Spinal cord (tissue), 10 donors: ENCODE data around the gene ADARB2. TPM values are rescaled to one million over a fixed set of nuclear protein-coding genes. Genes with fewer than 3 reads are reported as not detected.
"Not testable (repeated sequence)": the region's sequence is repeated elsewhere in the genome, so short reads cannot be mapped to it uniquely, and the experiment has no call there.

Experiments
- DNase-seq, 6 donors: peaks; one replicate each; pipeline versions ENCODE4 v3.0.0 to v3.0.0-alpha.2; 2013 to 2015; ENCODE audit warnings: low spot score in 6 of 6, low read depth in 4 of 6
- H3K27ac ChIP-seq: one replicate; pipeline ENCODE4 v1.5.1; 2013; ENCODE audit warnings: low read depth, low read length, control low read depth
- H3K27me3 ChIP-seq: one replicate; pipeline ENCODE4 v1.6.1; 2013; ENCODE audit warnings: low read length; ENCODE audit not compliant: control insufficient read depth, insufficient read depth
- H3K36me3 ChIP-seq: one replicate; pipeline ENCODE4 v1.6.1; 2013; ENCODE audit warnings: low read length; ENCODE audit not compliant: control insufficient read depth, insufficient read depth
- H3K4me1 ChIP-seq: one replicate; pipeline ENCODE4 v1.6.1; 2013; ENCODE audit warnings: low read length; ENCODE audit not compliant: control insufficient read depth, insufficient read depth
- H3K4me3 ChIP-seq: one replicate; pipeline ENCODE4 v1.5.1; 2013; ENCODE audit warnings: low read depth, low read length, control low read depth
- H3K9me3 ChIP-seq: one replicate; pipeline ENCODE4 v1.6.1; 2013; ENCODE audit warnings: low read length; ENCODE audit not compliant: control insufficient read depth, insufficient read depth
- WGBS: methylation state at CpG from one replicate; pipeline ENCODE4 v1.1.5; 2013; ENCODE audit warnings: missing lambda C conversion rate; ENCODE audit not compliant: insufficient coverage; 5-methylcytosine and 5-hydroxymethylcytosine counted together
- polyA plus RNA-seq, 2 donors: library from polyadenylated mRNA; unstranded; fragments of 120-200 nt; gene quantifications; one replicate each; pipeline ENCODE4 v1.2.1, GENCODE V29; 2013; ENCODE audit not compliant: insufficient read length in 2 of 2
- total RNA-seq, 2 donors: library from RNA; depleted of rRNA in 1 of 2; stranded (reverse); fragments of 120-200 nt in 1 of 2; fragments of >200 nt in 1 of 2; gene quantifications; one replicate each; pipeline versions ENCODE4 v1.2.3 to v1.2.4, GENCODE V29; 2013 to 2014
- donor health status: healthy.

ADARB2 gene
- total and polyA plus RNA-seq, 4 donors, result 4.1 to 11.2 (median 8.3) TPM

- no peaks in the 10 kb centered on the region for H3K27me3 ChIP-seq
- no peak overlapping the region for H3K27ac ChIP-seq
- no peak for DNase-seq
- H3K36me3 ChIP-seq, result no peaks in the 10 kb centered on the region
- 89% methylated on average over 22 of the region's 25 CpGs for WGBS
- no peaks in the 10 kb centered on the region for H3K9me3 ChIP-seq
- no peak overlapping the region for H3K4me3 ChIP-seq
- no peaks in the 10 kb centered on the region for H3K4me1 ChIP-seq
These were observed 576.6 kb downstream of the ADARB2 start for GRCh38 chr10:1160561-1161314.

- Histone ChIP-seq H3K27me3 (no peaks in the 10 kb centered on the region), H3K27ac (no peak overlapping the region), H3K4me3 (no peak overlapping the region), H3K4me1 (no peaks in the 10 kb centered on the region), H3K36me3 (no peaks in the 10 kb centered on the region), H3K9me3 (no peaks in the 10 kb centered on the region)
- 88% methylated on average over 59 of the region's 59 CpGs for WGBS
- DNase-seq, result no peak
These were observed 577.9 kb downstream of the ADARB2 start for GRCh38 chr10:1159131-1160061.

GRCh38 chr10:1158536-1158935 lies 578.8 kb downstream of the ADARB2 start:
- not testable (repeated sequence) for H3K4me1 ChIP-seq, H3K9me3 ChIP-seq, H3K36me3 ChIP-seq, H3K27me3 ChIP-seq, DNase-seq, H3K27ac ChIP-seq, H3K4me3 ChIP-seq
- 98% methylated on average over 5 of the region's 10 CpGs for WGBS

- Histone ChIP-seq H3K9me3 (no peaks in the 10 kb centered on the region), H3K4me3 (no peak overlapping the region), H3K27ac (no peak overlapping the region), H3K4me1 (no peaks in the 10 kb centered on the region), H3K27me3 (no peaks in the 10 kb centered on the region), H3K36me3 (no peaks in the 10 kb centered on the region)
- no peak for DNase-seq
- 96% methylated on average over 12 of the region's 12 CpGs for WGBS
These were observed 579.3 kb downstream of the ADARB2 start for GRCh38 chr10:1158066-1158465.

GRCh38 chr10:1157615-1157933 lies 579.8 kb downstream of the ADARB2 start:
- H3K4me3 ChIP-seq, result no peak overlapping the region
- H3K27ac ChIP-seq, result no peak overlapping the region
- no peaks in the 10 kb centered on the region for H3K27me3 ChIP-seq
- whole genome bisulfite sequencing, result 88% methylated on average over 3 of the region's 4 CpGs
- no peaks in the 10 kb centered on the region for H3K9me3 ChIP-seq
- H3K4me1 ChIP-seq, result no peaks in the 10 kb centered on the region
- no peaks in the 10 kb centered on the region for H3K36me3 ChIP-seq
- no peak for DNase-seq

GRCh38 chr10:1156921-1157614 lies 580.3 kb downstream of the ADARB2 start:
- Histone ChIP-seq H3K27ac (no peak overlapping the region), H3K4me3 (no peak overlapping the region), H3K36me3 (no peaks in the 10 kb centered on the region), H3K4me1 (no peaks in the 10 kb centered on the region), H3K27me3 (no peaks in the 10 kb centered on the region), H3K9me3 (no peaks in the 10 kb centered on the region)
- 92% methylated on average over 10 of the region's 17 CpGs for WGBS
- DNase-seq, result no peak

- H3K27ac ChIP-seq, result no peak overlapping the region
- no peaks in the 10 kb centered on the region for H3K36me3 ChIP-seq
- H3K27me3 ChIP-seq, result no peaks in the 10 kb centered on the region
- H3K9me3 ChIP-seq, result no peaks in the 10 kb centered on the region
- H3K4me1 ChIP-seq, result no peaks in the 10 kb centered on the region
- 80% methylated on average over 8 of the region's 8 CpGs for WGBS
- no peak overlapping the region for H3K4me3 ChIP-seq
- DNase-seq, result no peak
These were observed 580.8 kb downstream of the ADARB2 start for GRCh38 chr10:1156616-1156886.

- Histone ChIP-seq H3K27me3 (no peaks in the 10 kb centered on the region), H3K4me1 (no peaks in the 10 kb centered on the region), H3K27ac (no peak overlapping the region), H3K4me3 (no peak overlapping the region), H3K9me3 (no peaks in the 10 kb centered on the region), H3K36me3 (no peaks in the 10 kb centered on the region)
- 90% methylated on average over 20 of the region's 20 CpGs for WGBS
- no peak for DNase-seq
These were observed 581.3 kb downstream of the ADARB2 start for GRCh38 chr10:1155791-1156615.

- Histone ChIP-seq H3K4me1 (peaks cover 3% of the 10 kb centered on the region), H3K9me3 (no peaks in the 10 kb centered on the region), H3K27me3 (no peaks in the 10 kb centered on the region), H3K36me3 (no peaks in the 10 kb centered on the region), H3K27ac (no peak overlapping the region), H3K4me3 (no peak overlapping the region)
- no peak for DNase-seq
- WGBS, result 66% methylated on average over 8 of the region's 9 CpGs
These were observed 582.6 kb downstream of the ADARB2 start for GRCh38 chr10:1154531-1155295.
